Epithelial cell of prostate (primary cell): ENCODE measurements around the gene AMPD2.
"Not testable (repeated sequence)": the region's sequence is repeated elsewhere in the genome, so short reads cannot be mapped to it uniquely, and the experiment has no call there.

Experiments
- DNase-seq: peaks from one replicate; pipeline ENCODE4 v3.0.0-alpha.2; 2011; ENCODE audit warnings: low read depth, low spot score
- H3K27ac ChIP-seq: fragments of 450-650 bp; 2 replicates; pipeline ENCODE4 v1.5.1; 2017; ENCODE audit warnings: mild to moderate bottlenecking

Gene AMPD2

DNA sequence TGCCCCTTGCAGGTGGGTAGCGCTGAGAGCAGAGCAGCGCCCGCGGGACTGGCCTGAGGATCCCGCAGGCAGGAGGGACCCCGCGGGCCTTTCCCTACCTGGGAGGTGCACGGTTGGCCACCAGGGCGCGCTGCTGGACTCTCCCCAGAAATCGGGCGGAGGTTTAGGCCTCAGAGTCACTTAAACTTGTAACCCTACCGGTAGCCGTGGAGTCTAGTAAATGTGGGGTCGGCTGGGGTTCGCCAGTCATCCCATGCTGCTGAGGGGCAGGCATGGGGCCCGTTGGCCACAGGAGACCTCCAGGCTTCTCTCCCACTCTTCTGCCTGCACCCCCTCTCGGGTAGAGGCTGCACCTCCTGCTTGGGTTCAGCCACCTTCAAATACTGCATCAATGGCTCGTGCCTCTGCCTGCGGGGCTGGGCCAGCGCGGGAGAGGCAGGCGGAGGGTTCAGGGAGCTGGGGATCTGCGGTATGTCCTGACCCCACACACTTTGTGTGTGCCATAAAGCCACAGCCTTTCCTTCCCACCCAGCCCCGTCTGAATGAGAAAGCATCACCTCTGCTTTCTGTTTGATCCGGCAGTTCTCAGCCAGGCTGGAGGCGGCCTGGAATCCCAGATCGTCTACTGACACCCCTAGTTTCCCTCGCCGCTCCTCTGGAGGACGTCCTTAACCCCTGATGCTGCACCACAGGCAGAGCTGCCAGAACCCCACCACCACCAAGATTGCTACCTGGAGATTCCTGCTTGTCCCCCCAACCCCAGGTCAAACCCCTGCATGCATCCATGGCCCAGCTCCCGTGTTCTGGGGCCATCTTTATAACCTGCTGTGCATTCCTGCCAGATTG, 24.0 kb downstream of the AMPD2 start:
- no peak overlapping the region for H3K27ac ChIP-seq
- DNase-seq: no peak

- DNase-seq: no peak
- H3K27ac ChIP-seq: no peak overlapping the region
Measured at GRCh38 chr1:109644670-109645069, 25.0 kb downstream of the AMPD2 start.

DNA sequence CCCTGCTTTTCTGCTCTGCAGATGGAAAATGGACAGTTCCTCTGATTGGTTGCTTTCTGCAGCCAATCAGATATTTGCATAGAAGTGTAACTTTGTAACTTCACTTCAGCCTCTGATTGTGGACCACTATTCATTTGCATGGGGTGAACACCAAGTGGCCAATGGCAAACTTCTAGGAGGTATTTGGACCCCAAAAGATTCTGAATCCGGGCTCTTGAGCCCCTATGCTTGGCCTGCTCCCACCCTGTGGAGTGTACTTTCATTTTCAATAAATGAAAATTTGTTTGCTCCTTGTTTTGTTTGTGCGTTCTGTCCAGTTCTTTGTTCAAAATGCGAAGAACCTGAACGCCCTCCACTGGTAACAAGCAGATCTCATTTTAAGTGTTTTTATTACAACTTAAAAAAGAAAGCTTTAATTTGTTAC, 29.9 kb downstream of the AMPD2 start:
- no peak overlapping the region for H3K27ac ChIP-seq
- no peak for DNase-seq

GRCh38 chr1:109650609-109651008, 31.0 kb downstream of the AMPD2 start:
- no peak for DNase-seq
- no peak overlapping the region for H3K27ac ChIP-seq

DNA sequence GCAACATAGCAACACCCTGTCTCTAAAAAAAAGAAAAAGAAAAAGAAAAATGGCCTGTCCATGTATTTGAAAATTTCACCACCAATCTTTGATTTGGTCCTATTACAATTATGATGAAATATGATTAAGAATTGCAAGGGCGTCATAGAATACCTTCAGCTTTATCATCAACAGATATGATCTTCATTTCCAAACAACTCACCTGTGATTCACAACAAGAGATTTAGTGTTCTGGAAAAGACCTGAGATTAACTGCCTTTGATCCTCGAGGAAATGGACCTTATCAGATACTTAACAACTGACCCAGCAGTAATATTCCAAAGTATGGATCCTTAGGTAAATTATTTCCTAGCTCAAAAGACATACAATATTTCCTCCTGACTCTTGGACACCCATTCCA, 32.8 kb downstream of the AMPD2 start:
- peak overlapping the region; percentile 50 for H3K27ac ChIP-seq
- no peak for DNase-seq

GRCh38 chr1:109653306-109653705, 33.7 kb downstream of the AMPD2 start:
- peak overlapping the region; percentile 50 for H3K27ac ChIP-seq
- no peak for DNase-seq

DNA sequence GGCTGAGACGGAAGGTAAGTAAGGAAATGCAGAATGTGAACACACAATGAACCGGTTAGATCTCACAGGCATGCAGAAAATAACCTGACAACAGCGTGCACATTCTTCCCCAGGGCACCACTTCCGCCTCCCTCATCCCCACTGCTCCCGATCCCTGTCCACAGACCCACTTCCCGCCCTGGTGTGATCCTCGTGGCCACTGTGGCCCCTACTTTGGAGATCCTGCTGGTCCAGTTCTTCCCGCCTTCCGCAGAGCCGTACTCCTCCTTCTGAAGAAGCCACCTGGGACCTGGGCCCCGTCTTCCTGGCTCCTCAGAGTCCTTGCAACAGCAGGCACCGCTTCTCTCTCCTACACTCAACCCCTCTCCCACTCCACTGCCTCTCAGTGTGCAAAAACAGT, 34.9 kb downstream of the AMPD2 start:
- no peak for DNase-seq
- H3K27ac ChIP-seq: no peak overlapping the region

DNA sequence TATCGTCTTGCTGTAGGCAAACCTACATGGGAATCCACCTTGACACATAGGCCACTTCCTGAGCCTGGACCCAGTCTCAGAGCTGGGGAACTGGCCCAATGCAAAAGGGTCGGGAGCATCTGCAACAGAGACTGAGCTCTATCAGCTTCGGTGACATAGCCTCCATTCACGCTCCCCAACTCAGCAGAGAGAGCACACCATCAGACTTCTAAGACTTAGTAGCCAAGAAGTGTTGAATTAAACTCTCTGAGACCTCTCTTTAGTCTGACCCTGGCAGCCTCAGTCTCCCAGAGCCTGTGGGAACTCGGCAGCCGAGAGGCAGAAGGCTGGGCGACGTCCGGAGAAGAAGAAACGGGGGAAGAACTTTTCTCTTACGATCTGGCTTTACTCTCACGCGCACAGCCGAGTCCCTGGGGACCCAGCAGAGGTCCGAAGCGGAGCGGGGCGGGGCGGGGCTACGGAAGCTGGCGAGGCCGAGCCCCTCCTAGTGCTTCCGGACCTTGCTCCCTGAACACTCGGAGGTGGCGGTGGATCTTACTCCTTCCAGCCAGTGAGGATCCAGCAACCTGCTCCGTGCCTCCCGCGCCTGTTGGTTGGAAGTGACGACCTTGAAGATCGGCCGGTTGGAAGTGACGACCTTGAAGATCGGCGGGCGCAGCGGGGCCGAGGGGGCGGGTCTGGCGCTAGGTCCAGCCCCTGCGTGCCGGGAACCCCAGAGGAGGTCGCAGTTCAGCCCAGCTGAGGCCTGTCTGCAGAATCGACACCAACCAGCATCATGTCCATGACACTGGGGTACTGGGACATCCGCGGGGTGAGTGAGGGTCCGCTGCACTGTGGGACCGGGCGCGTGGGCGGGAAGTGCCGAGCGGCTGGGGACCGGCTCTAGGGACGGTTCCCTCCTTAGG, 36.2 kb downstream of the AMPD2 start, which contains the start of gene GSTM4:
Gene GSTM4, plus strand, starts transcription at position 485 of the 905 bp plus-strand sequence. Its CDS starts 291 bp downstream, at position 776.
- H3K27ac ChIP-seq: no peak within 1 kb of the TSS
- no peak for DNase-seq

- no peak for DNase-seq
- no peak overlapping the region for H3K27ac ChIP-seq
Measured at GRCh38 chr1:109657395-109657794, 37.8 kb downstream of the AMPD2 start.

DNA sequence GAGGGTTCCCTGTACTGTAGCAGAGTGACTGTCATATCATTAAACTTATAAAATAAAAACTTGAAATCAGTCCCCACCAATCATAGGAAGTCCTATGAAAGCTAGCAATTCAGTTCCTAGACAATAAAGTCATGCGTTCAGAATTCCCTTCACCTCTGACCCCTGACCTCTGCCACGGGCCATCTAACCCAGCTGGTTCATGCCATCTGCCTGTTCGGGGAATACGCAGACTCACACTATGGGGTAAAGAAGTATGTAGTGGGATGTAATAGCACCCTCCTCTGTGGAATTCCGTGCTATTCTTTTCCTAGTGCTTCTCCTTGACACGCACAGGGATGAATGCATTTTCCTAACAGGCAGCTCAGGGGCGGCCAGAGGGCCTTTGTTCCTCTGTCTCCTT, 38.3 kb downstream of the AMPD2 start:
- no peak for DNase-seq
- H3K27ac ChIP-seq: no peak overlapping the region

DNA sequence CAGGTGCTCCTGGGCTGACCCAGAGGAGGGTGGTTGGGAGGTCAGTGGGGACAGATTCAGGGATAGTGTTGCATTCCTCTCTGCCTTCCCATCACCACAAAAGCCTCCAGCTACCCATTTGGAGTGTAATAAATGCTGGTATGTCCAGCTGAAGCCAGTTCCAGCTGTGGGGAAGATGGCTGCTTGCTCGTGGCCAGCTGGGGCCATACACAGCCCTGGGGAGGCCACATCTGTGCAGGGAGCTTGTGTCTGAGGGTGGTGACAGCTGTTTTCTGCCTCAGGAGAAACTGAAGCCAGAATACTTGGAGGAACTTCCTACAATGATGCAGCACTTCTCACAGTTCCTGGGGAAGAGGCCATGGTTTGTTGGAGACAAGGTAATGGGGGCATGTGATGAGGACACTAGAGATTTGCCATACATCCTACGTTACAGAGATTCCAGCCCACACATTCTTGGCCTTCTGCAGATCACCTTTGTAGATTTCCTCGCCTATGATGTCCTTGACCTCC, 39.0 kb downstream of the AMPD2 start:
- DNase-seq: no peak
- H3K27ac ChIP-seq: no peak overlapping the region

GRCh38 chr1:109659145-109659544, 39.5 kb downstream of the AMPD2 start:
- DNase-seq: no peak
- no peak overlapping the region for H3K27ac ChIP-seq

- no peak for DNase-seq
- H3K27ac ChIP-seq: no peak overlapping the region
Measured at GRCh38 chr1:109659997-109660690, 40.5 kb downstream of the AMPD2 start.

- not testable (repeated sequence) for H3K27ac ChIP-seq, DNase-seq
Measured at GRCh38 chr1:109660691-109661026, 41.0 kb downstream of the AMPD2 start.

DNA sequence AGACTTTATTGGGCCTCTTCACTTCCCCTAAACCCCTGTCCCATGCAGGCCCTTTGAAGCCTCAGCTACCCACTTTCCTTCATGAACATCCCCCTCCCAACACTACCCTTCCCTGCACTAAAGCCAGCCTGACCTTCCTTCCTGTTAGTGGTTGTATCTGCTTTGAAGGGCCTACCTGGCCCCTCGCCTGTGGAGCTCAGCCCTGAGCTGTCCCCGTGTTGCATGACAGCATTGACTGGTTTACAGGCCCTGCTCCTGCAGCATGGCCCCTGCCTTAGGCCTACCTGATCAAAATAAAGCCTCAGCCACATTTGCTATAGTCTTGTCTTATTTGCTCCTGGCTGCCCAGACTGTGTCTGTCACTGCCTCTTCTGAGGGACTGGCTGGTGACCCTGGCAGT, 41.8 kb downstream of the AMPD2 start:
- no peak overlapping the region for H3K27ac ChIP-seq
- no peak for DNase-seq

DNA sequence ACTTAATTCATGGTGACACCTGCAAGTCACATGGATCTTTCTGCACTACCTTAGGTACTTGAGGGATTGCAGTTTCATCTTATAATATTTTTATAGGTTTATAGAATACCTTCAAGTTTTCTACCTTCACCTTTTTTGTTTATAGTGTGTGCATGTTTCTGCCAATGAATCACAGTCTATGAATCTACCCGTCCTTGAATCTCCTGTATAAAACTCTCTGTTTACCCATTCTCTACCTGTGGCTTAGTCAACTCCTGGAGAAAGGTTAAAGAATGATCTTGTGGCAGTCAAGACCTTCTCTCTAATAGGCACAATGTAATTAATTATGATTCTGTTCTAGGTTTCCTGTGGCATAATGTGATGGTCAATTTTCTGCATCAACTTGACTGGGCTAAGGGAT, 45.0 kb downstream of the AMPD2 start:
- no peak for DNase-seq
- no peak overlapping the region for H3K27ac ChIP-seq

GRCh38 chr1:109667452-109668122, 48.0 kb downstream of the AMPD2 start, which contains the start of gene GSTM2:
GSTM2 (plus strand) TSS chr1:109668057; CDS start chr1:109668116, 59 bp downstream.
- H3K27ac ChIP-seq: no peak within 1 kb of the TSS
- no peak for DNase-seq

- H3K27ac ChIP-seq: no peak overlapping the region
Measured at GRCh38 chr1:109668123-109668775, 48.6 kb downstream of the AMPD2 start.

DNA sequence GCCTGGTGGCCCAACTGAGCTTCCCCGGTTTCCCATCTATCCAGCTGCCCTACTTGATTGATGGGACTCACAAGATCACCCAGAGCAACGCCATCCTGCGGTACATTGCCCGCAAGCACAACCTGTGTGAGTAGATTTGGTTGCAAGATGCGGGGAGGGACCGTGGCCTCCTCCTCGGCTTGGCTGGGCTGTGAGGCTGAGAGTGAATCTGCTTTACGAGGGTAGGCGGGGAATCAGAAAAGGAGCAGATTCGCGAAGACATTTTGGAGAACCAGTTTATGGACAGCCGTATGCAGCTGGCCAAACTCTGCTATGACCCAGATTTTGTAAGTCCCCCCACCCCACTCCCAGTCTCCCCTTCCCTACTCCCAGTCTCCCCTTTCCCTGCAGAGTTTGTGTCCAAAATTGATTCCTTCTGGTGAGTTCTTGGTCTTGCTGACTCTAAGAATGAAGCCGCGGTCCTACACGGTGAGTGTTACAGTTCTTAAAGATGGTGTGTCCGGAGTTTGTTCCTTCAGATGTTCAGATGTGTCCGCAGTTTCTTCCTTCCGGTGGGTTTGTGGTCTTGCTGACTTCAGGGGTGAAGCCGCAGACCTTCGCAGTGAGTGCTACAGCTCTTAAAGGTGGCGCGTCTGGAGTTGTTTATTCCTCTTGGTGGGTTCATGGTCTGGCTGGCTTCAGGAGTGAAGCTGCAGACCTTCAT, 49.8 kb downstream of the AMPD2 start:
- no peak overlapping the region for H3K27ac ChIP-seq
- DNase-seq: no peak

More at GRCh38 chr1:109668123-109668775, 48.6 kb downstream of the AMPD2 start:
- no peak for DNase-seq
